Measurements from ENCODE around the gene TTL. TPM values are rescaled to one million over a fixed set of nuclear protein-coding genes. Genes with fewer than 3 reads are reported as not detected.
"Not testable (repeated sequence)": the region's sequence is repeated elsewhere in the genome, so short reads cannot be mapped to it uniquely, and the experiment has no call there.

Gene TTL
- total and polyA plus RNA-seq, 4 donors, result 60.5 to 93.9 (median 82.6) TPM

DNA sequence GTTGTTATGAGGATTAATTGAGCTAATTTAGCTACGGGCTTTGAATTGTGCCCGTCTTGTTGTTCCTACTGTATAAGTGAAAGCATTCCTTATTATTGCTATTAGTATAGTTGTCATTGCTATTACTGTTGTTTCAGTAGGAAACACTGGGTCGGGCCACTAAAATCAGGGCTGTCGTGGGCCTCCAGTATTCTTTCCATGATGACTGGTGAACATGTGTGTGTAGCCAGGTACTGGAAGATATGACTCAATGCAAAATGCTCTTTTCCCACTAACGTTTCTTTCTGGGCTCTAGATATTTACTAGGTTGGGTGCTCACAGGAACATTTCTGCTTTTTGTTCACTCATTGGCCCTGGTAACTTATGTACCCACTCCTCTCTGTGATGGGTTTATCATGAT lies 4.9 kb downstream of the TTL start:
- no peak for DNase-seq (ENCODE audit: low read depth in 4 of 6, low spot score in 6 of 6)
- Histone ChIP-seq H3K36me3 (ENCODE audit: control insufficient read depth, insufficient read depth, low read length) (peaks cover 6% of the 10 kb centered on the region), H3K9me3 (ENCODE audit: control insufficient read depth, insufficient read depth, low read length) (no peaks in the 10 kb centered on the region), H3K4me3 (ENCODE audit: low read depth, low read length) (no peak overlapping the region), H3K4me1 (ENCODE audit: control insufficient read depth, insufficient read depth, low read length) (peaks cover 14% of the 10 kb centered on the region), H3K27me3 (ENCODE audit: control insufficient read depth, insufficient read depth, low read length) (no peaks in the 10 kb centered on the region), H3K27ac (ENCODE audit: low read depth, low read length) (no peak overlapping the region)
- 100% methylated on average over 1 of the region's 5 CpGs for WGBS (ENCODE audit: insufficient coverage)

DNA sequence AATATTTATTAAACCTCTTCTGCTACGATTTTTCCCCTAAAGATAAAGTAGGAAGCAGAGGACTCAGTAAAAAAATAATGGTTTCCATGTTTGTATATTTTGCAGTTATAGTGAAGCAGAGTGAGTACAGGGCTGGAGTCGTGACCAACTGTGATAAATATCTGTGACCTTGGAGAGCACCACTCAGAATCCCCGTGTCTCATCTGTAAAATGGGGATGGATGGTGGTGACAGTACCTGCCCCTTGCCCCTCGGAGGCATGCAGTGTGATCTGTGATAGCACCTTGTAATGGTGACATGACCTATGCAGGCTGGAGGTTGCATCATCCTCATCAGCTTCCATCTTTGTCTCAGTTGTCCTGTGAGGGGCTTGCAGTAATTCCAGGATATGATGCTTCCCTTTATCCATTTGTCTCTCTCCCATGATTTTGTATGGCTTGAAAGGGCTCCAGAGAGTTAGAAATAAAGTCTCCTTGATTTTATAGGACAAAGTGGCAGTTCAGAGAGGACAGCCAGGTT lies 5.5 kb downstream of the TTL start:
- H3K27ac ChIP-seq (ENCODE audit: low read depth, low read length), result no peak overlapping the region

DNA sequence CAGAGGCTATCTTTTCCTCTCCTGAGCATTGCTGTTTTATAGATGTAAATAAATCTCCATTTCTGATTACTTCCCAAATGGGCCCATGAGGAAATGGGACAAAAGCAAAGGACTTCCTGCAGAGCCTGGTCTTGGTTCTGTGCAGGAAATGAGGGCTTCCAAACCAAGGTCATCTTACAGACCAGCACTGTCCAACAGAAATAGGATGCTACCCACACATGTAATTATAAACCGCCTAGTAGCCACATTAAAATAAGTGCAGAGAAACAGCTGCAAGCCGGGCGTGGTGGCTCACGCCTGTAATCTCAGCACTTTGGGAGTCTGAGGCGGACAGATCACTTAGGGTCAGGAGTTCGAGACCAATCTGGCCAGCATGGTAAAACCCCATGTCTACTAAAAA lies 6.2 kb downstream of the TTL start:
- Histone ChIP-seq H3K27me3 (ENCODE audit: control insufficient read depth, insufficient read depth, low read length) (no peaks in the 10 kb centered on the region), H3K27ac (ENCODE audit: low read depth, low read length) (no peak overlapping the region), H3K36me3 (ENCODE audit: control insufficient read depth, insufficient read depth, low read length) (peaks cover 6% of the 10 kb centered on the region), H3K9me3 (ENCODE audit: control insufficient read depth, insufficient read depth, low read length) (no peaks in the 10 kb centered on the region), H3K4me1 (ENCODE audit: control insufficient read depth, insufficient read depth, low read length) (peaks cover 9% of the 10 kb centered on the region), H3K4me3 (ENCODE audit: low read depth, low read length) (no peak overlapping the region)
- WGBS (ENCODE audit: insufficient coverage), result 95% methylated on average over 5 of the region's 6 CpGs
- no peak for DNase-seq (ENCODE audit: low read depth in 4 of 6, low spot score in 6 of 6)

More for the DNA sequence above, 5.5 kb downstream of the TTL start:
- DNase-seq (ENCODE audit: low read depth in 4 of 6, low spot score in 6 of 6), result no peak
- WGBS (ENCODE audit: insufficient coverage), result 93% methylated on average over 2 of the region's 4 CpGs
- no peak overlapping the region for H3K4me3 ChIP-seq (ENCODE audit: low read depth, low read length)
- H3K4me1 ChIP-seq (ENCODE audit: control insufficient read depth, insufficient read depth, low read length), result peaks cover 14% of the 10 kb centered on the region
- no peaks in the 10 kb centered on the region for H3K9me3 ChIP-seq (ENCODE audit: control insufficient read depth, insufficient read depth, low read length)
- peaks cover 6% of the 10 kb centered on the region for H3K36me3 ChIP-seq (ENCODE audit: control insufficient read depth, insufficient read depth, low read length)
- H3K27me3 ChIP-seq (ENCODE audit: control insufficient read depth, insufficient read depth, low read length), result no peaks in the 10 kb centered on the region

DNA sequence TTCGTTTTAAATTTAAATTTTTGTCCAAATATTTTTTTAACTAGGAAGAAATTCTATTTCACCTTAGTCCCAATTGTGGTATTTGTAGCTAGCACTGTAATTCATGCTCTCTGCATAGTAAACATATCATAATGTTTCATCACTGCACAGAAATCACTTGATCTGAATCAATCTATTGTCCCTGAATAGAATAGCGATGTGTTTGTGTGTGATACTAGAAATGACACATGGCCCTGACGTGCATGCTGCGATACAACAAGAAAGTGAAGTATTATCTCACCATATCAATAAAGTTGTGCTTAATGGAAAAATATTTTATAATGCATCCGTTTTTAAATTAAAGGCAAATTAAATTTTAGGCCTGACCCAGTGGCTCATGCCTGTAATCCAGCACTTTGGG lies 10.0 kb downstream of the TTL start:
- Histone ChIP-seq H3K36me3 (ENCODE audit: control insufficient read depth, insufficient read depth, low read length) (peaks cover 17% of the 10 kb centered on the region), H3K27ac (ENCODE audit: low read depth, low read length) (no peak overlapping the region), H3K9me3 (ENCODE audit: control insufficient read depth, insufficient read depth, low read length) (no peaks in the 10 kb centered on the region), H3K27me3 (ENCODE audit: control insufficient read depth, insufficient read depth, low read length) (no peaks in the 10 kb centered on the region), H3K4me1 (ENCODE audit: control insufficient read depth, insufficient read depth, low read length) (no peaks in the 10 kb centered on the region), H3K4me3 (ENCODE audit: low read depth, low read length) (no peak overlapping the region)
- no CpG with 5 or more reads among the region's 5 CpGs for WGBS (ENCODE audit: insufficient coverage)
- DNase-seq (ENCODE audit: low read depth in 4 of 6, low spot score in 6 of 6), result no peak

DNA sequence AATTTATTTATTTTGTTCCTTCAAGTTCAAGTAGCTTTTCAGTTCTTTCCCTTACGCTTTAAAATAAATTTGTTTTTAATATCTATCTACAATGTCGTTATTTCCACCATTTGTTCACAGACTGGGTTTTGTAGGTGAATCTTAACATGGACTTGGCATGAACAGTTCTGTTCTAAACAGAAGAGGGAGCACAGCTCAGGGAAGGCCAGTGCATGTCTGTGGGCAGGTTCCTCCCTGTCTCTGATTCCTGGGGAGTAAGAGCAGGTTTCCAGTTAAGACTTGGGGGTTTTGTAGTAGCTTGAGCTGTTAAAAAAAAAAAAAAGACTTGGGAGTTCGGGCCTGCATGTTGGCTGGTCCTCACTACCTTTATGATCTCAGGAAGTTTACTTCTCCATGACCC lies 11.1 kb downstream of the TTL start:
- peaks cover 17% of the 10 kb centered on the region for H3K36me3 ChIP-seq (ENCODE audit: control insufficient read depth, insufficient read depth, low read length)
- 67% methylated on average over 1 of the region's 3 CpGs for WGBS (ENCODE audit: insufficient coverage)
- DNase-seq (ENCODE audit: low read depth in 4 of 6, low spot score in 6 of 6), result no peak
- no peak overlapping the region for H3K4me3 ChIP-seq (ENCODE audit: low read depth, low read length)
- no peaks in the 10 kb centered on the region for H3K27me3 ChIP-seq (ENCODE audit: control insufficient read depth, insufficient read depth, low read length)
- no peaks in the 10 kb centered on the region for H3K9me3 ChIP-seq (ENCODE audit: control insufficient read depth, insufficient read depth, low read length)
- no peaks in the 10 kb centered on the region for H3K4me1 ChIP-seq (ENCODE audit: control insufficient read depth, insufficient read depth, low read length)
- H3K27ac ChIP-seq (ENCODE audit: low read depth, low read length), result no peak overlapping the region

DNA sequence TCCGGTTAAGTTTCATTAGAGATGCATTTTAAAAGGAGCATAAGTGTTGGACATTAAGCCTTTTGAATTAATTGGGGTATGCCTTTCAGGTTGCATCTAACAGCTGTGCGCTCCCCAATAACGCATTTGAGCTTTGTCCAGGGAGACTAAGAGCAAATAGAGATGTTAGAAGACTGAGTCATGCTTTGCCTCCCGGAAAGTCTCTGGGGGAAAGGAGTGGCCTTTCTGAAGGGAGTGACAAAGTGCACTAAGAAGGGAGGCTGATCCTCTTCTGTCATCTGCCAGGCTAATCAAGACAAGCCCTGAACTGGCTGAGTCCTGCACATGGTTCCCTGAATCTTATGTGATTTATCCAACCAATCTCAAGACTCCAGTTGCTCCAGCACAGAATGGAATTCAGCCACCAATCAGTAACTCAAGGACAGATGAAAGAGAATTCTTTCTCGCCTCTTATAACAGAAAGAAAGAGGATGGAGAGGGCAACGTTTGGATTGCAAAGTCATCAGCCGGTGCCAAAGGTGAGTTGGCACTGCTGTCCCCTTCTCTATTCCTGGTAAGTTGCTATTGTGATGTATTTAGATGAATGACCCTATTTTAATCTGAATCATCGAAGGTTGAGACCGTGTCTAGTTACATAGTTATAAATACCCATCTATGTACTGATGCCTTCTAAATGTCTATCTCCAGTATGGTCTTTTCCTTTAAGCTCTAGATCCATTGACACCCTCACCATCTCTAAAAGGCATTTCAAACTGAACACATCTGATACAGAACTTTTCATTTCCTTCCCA lies 12.1 kb downstream of the TTL start:
- no peaks in the 10 kb centered on the region for H3K9me3 ChIP-seq (ENCODE audit: control insufficient read depth, insufficient read depth, low read length)
- H3K4me3 ChIP-seq (ENCODE audit: low read depth, low read length), result no peak overlapping the region
- peaks cover 16% of the 10 kb centered on the region for H3K36me3 ChIP-seq (ENCODE audit: control insufficient read depth, insufficient read depth, low read length)
- 89% methylated on average over 4 of the region's 9 CpGs for WGBS (ENCODE audit: insufficient coverage)
- no peak for DNase-seq (ENCODE audit: low read depth in 4 of 6, low spot score in 6 of 6)
- no peak overlapping the region for H3K27ac ChIP-seq (ENCODE audit: low read depth, low read length)
- H3K4me1 ChIP-seq (ENCODE audit: control insufficient read depth, insufficient read depth, low read length), result no peaks in the 10 kb centered on the region
- H3K27me3 ChIP-seq (ENCODE audit: control insufficient read depth, insufficient read depth, low read length), result no peaks in the 10 kb centered on the region

DNA sequence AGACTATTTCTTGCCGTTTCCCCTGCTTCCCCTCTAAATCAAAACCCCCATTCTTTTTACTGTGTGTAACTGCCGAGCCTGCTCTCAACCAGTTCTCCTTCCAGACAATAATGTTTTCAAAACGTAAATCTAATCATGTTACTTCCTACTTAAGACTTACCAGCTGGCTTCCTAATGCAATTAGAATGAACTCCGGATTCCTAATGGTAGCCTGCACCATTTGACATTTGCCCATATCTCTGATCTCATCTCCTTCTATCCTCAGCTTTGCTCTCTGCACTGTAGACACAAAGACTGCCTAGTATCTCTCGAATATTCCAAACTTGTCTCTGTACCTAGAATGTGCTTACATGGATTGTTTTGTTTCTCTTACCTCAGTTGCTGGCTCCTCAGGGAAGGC lies 12.9 kb downstream of the TTL start:
- peaks cover 16% of the 10 kb centered on the region for H3K36me3 ChIP-seq (ENCODE audit: control insufficient read depth, insufficient read depth, low read length)
- no peak overlapping the region for H3K27ac ChIP-seq (ENCODE audit: low read depth, low read length)
- WGBS (ENCODE audit: insufficient coverage), result 70% methylated on average over 5 of the region's 5 CpGs
- no peak for DNase-seq (ENCODE audit: low read depth in 4 of 6, low spot score in 6 of 6)
- H3K27me3 ChIP-seq (ENCODE audit: control insufficient read depth, insufficient read depth, low read length), result no peaks in the 10 kb centered on the region
- no peak overlapping the region for H3K4me3 ChIP-seq (ENCODE audit: low read depth, low read length)
- H3K9me3 ChIP-seq (ENCODE audit: control insufficient read depth, insufficient read depth, low read length), result no peaks in the 10 kb centered on the region
- H3K4me1 ChIP-seq (ENCODE audit: control insufficient read depth, insufficient read depth, low read length), result no peaks in the 10 kb centered on the region

DNA sequence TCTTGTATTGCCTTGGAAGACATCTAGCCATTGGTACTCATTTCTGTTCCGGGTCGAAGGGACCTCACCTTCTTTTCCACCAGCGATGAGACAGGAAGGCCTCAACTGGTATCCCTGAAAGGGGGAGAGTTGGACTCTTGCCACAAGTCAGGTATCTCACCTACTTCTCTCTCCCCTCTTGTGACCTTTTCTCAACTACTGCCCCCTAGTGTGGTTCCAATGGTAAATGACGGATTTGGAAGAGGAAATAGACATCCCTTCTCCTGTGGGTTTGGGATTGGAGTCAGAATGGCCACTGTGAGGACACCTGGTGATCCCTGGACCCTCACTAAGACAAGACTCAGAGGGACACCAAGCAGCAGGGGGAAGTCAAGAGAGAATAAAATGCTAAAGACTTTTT lies 13.9 kb downstream of the TTL start:
- not testable (repeated sequence) for H3K27ac ChIP-seq (ENCODE audit: low read depth, low read length)
- WGBS (ENCODE audit: insufficient coverage), result no CpG with 5 or more reads among the region's 4 CpGs

DNA sequence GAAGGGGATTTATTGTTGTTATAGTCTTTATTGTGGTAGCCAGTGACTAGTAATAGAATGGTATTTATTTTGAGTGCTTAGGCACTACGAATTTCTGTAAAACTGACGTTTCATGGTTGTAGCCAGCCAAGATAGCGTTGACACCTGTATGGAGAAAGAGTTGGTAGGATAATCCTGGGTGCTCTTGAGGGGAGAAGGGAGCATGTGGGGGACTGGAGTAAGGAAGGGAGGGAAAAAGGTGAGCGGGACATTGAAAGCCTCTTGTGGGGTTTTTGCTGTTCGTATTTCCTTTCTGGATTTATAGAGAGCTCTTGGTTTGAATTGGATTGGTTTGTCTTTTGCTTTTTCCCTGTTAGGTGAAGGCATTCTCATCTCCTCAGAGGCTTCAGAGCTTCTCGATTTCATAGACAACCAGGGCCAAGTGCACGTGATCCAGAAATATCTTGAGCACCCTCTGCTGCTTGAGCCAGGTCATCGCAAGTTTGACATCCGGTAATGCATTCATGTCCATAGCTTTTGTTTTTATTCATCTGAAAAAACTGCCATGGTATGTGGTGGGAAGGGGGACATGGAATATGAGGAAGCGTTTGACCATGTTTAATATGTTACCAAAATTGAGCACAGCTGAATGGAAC lies 19.0 kb downstream of the TTL start:
- not testable (repeated sequence) for H3K27ac ChIP-seq (ENCODE audit: low read depth, low read length); H3K9me3 ChIP-seq (ENCODE audit: control insufficient read depth, insufficient read depth, low read length); H3K27me3 ChIP-seq (ENCODE audit: control insufficient read depth, insufficient read depth, low read length); H3K4me1 ChIP-seq (ENCODE audit: control insufficient read depth, insufficient read depth, low read length); H3K4me3 ChIP-seq (ENCODE audit: low read depth, low read length); DNase-seq (ENCODE audit: low read depth in 4 of 6, low spot score in 6 of 6)
- WGBS (ENCODE audit: insufficient coverage), result no CpG with 5 or more reads among the region's 10 CpGs
- H3K36me3 ChIP-seq (ENCODE audit: control insufficient read depth, insufficient read depth, low read length), result peaks cover 10% of the 10 kb centered on the region

More for the DNA sequence above, 13.9 kb downstream of the TTL start:
- not testable (repeated sequence) for DNase-seq (ENCODE audit: low read depth in 4 of 6, low spot score in 6 of 6); H3K9me3 ChIP-seq (ENCODE audit: control insufficient read depth, insufficient read depth, low read length); H3K4me1 ChIP-seq (ENCODE audit: control insufficient read depth, insufficient read depth, low read length); H3K4me3 ChIP-seq (ENCODE audit: low read depth, low read length); H3K27me3 ChIP-seq (ENCODE audit: control insufficient read depth, insufficient read depth, low read length)
- peaks cover 13% of the 10 kb centered on the region for H3K36me3 ChIP-seq (ENCODE audit: control insufficient read depth, insufficient read depth, low read length)
